Measurements from ENCODE around the gene ABCA13. TPM values are rescaled to one million over a fixed set of nuclear protein-coding genes. Genes with fewer than 3 reads are reported as not detected.

ABCA13 gene
- polyA plus RNA-seq, 1 of the 3 experiments (the other 2 are of a cell fraction), result not detected

- Histone ChIP-seq H3K9ac (no peak overlapping the region), H3K27me3 (ENCODE audit: insufficient read depth) (no peaks in the 10 kb centered on the region), H4K20me1 (ENCODE audit: insufficient read depth) (no peaks in the 10 kb centered on the region), H2AFZ (ENCODE audit: low read depth) (no peak overlapping the region), H3F3A (replicated peaks; ENCODE audit: insufficient read depth) (no peaks in the 10 kb centered on the region), H3K4me1 (ENCODE audit: control insufficient read depth in 1 of 2, insufficient read depth in 2 of 2, low read depth in 1 of 2, low read length in 1 of 2) (no peaks in the 10 kb centered on the region), H3K9me3 (no peaks in the 10 kb centered on the region), H3K4me2 (no peak overlapping the region), H3K4me3 (ENCODE audit: low read depth in 2 of 2, low read length in 1 of 2) (no peak overlapping the region), H3K9me2 (no peaks in the 10 kb centered on the region), H3K79me2 (ENCODE audit: insufficient read depth) (no peaks in the 10 kb centered on the region), H3K27ac (ENCODE audit: low read depth in 2 of 2, low read length in 1 of 2) (no peak overlapping the region), H3K36me3 (replicated peaks in 1 of 2; ENCODE audit: control insufficient read depth in 1 of 2, insufficient read depth in 2 of 2, low read length in 1 of 2) (no peaks in the 10 kb centered on the region)
- ChIA-PET POLR2A (no interaction called here), CTCF (no interaction called here)
- WGBS (ENCODE audit: low lambda C conversion rate), result 12% methylated on average over 2 of the region's 2 CpGs
- DNase-seq, result no peak
- no peak for TF ChIP-seq NFIC (IDR thresholded peaks at IDR 0.05; ENCODE audit: borderline replicate concordance)
- no peak for TF ChIP-seq EZH2phosphoT487 (IDR thresholded peaks at IDR 0.05; ENCODE audit: borderline replicate concordance, low read depth)
- no peak for TF ChIP-seq FOSL2 (IDR thresholded peaks at IDR 0.05; ENCODE audit: borderline replicate concordance, low read depth)
- no peak for TF ChIP-seq CHD2 (IDR thresholded peaks at IDR 0.05; ENCODE audit: low read length, partially characterized antibody)
- no peak for TF ChIP-seq ZBTB33 (IDR thresholded peaks at IDR 0.05; ENCODE audit: borderline replicate concordance, low read depth)
These were observed 377.4 kb downstream of the ABCA13 start for GRCh38 chr7:48548667-48549066.

GRCh38 chr7:48551652-48552051, 380.4 kb downstream of the ABCA13 start:
- POLR2A ChIA-PET, result no interaction called here
- Histone ChIP-seq H3K9me2 (0 out of 2 replicates have a peak, but pooled peaks cover 3% of the 10 kb centered on the region), H3K9ac (no peak overlapping the region), H3K27me3 (ENCODE audit: insufficient read depth) (no peaks in the 10 kb centered on the region), H3K79me2 (ENCODE audit: insufficient read depth) (no peaks in the 10 kb centered on the region), H4K20me1 (ENCODE audit: insufficient read depth) (no peaks in the 10 kb centered on the region), H3K4me3 (ENCODE audit: low read depth in 2 of 2, low read length in 1 of 2) (no peak overlapping the region), H2AFZ (ENCODE audit: low read depth) (no peak overlapping the region), H3K27ac (ENCODE audit: low read depth in 2 of 2, low read length in 1 of 2) (no peak overlapping the region), H3K36me3 (replicated peaks in 1 of 2; ENCODE audit: control insufficient read depth in 1 of 2, insufficient read depth in 2 of 2, low read length in 1 of 2) (no peaks in the 10 kb centered on the region), H3K9me3 (no peaks in the 10 kb centered on the region), H3F3A (replicated peaks; ENCODE audit: insufficient read depth) (no peaks in the 10 kb centered on the region), H3K4me2 (no peak overlapping the region), H3K4me1 (ENCODE audit: control insufficient read depth in 1 of 2, insufficient read depth in 2 of 2, low read depth in 1 of 2, low read length in 1 of 2) (no peaks in the 10 kb centered on the region)
- TF ChIP-seq CTCF (IDR thresholded peaks at IDR 0.05) (no peak), IRF3 (IDR thresholded peaks at IDR 0.05; ENCODE audit: low read depth, low read length) (no peak), MXI1 (IDR thresholded peaks at IDR 0.05; ENCODE audit: low read depth, low read length) (no peak), CHD2 (IDR thresholded peaks at IDR 0.05; ENCODE audit: low read length, partially characterized antibody) (no peak), RAD21 (IDR thresholded peaks at IDR 0.05; ENCODE audit: low read length) (no peak), USF1 (IDR thresholded peaks at IDR 0.05; ENCODE audit: borderline replicate concordance, low read depth) (no peak), PBX3 (IDR thresholded peaks at IDR 0.05) (no peak), RFX5 (IDR thresholded peaks at IDR 0.05; ENCODE audit: low read length) (no peak), YY1 (IDR thresholded peaks at IDR 0.05; ENCODE audit: low read depth) (no peak), EP300 (IDR thresholded peaks at IDR 0.05; ENCODE audit: borderline replicate concordance in 1 of 2, low read depth in 1 of 2, low read length in 1 of 2) (no peak), TEAD4 (IDR thresholded peaks at IDR 0.05; ENCODE audit: borderline replicate concordance, insufficient read depth) (no peak), FOSL2 (IDR thresholded peaks at IDR 0.05; ENCODE audit: borderline replicate concordance, low read depth) (no peak), MEF2A (IDR thresholded peaks at IDR 0.05; ENCODE audit: borderline replicate concordance, low read depth) (no peak), USF2 (IDR thresholded peaks at IDR 0.05; ENCODE audit: borderline replicate concordance, low read depth, low read length) (no peak), SMC3 (IDR thresholded peaks at IDR 0.05; ENCODE audit: low read depth, low read length) (no peak), RCOR1 (IDR thresholded peaks at IDR 0.05; ENCODE audit: low read length) (no peak), FOXJ3 (CRISPR knock-in tag; IDR thresholded peaks at IDR 0.05) (no peak)
- no peak for DNase-seq
- CTCF ChIA-PET, result no interaction called here
